ENCODE data around the gene FCRLB. TPM values are rescaled to one million over a fixed set of nuclear protein-coding genes. Genes with fewer than 3 reads are reported as not detected.

FCRLB gene
- total RNA-seq, 1 donor from 2014 or later, result 0.47 TPM

DNA sequence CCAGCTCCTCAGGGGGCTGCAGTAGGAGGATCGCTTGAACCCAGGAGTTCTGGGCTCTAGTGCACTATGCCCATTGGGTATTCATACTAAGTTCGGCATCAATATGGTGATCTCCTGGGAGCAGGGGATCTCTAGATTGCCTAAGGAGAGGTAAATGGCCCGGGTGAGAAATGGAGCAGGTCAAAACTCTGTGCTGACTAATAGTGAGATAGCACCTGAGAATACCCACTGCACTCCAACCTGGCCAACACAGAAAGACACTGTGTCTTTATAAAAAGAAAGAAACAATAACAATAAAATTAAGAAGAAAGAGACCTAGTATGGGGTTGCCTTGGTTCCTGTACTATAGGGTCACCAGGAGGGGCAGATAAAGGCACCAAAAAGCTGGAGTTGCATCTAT is 14.5 kb downstream of the FCRLB start:
- Mint-ChIP-seq H3K27me3 (ENCODE audit: low read depth) (peaks cover 3% of the 10 kb centered on the region), H3K4me3 (no peak overlapping the region), H3K4me1 (peaks cover 26% of the 10 kb centered on the region), H3K36me3 (no peaks in the 10 kb centered on the region), H3K27ac (no peak overlapping the region), H3K9me3 (no peaks in the 10 kb centered on the region)
- DNase-seq (ENCODE audit: low spot score in 2 of 2, unreplicated experiment in 2 of 2), result no peak
- TF ChIP-seq CTCF (IDR thresholded peaks at IDR 0.05; ENCODE audit: unreplicated experiment), result no peak

DNA sequence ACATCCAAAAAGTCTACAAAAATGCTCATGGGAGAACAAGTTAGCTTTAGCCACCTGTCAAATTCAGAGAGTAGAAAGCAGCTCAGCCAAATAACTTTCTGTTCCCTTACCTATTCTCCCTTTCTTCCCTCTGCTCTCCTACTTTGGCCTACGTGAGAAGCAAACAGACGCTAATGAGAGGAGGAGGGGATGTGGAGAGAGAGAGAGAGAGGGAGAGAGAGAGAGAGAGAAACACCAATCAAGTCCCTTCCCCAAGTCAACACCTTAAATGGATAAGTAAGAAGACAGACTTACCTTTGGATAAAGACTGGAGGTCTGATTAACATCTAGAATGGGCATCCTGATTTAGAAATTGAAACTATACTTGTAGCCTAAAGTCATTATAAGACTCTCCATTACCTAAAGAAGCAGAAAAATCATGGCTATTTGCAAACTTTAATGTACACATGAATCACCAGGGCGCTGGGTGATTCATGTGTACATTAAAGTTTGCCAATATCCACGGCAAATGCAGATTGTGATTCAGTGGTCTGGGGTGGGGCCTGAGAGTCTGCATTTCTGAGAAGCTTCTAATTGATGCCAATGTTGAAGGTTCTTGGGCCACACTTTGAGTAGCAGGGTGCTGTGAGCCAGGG is 15.1 kb downstream of the FCRLB start:
- peaks cover 3% of the 10 kb centered on the region for H3K27me3 Mint-ChIP-seq (ENCODE audit: low read depth)
- peaks cover 20% of the 10 kb centered on the region for H3K4me1 Mint-ChIP-seq
- no peaks in the 10 kb centered on the region for H3K9me3 Mint-ChIP-seq
- no peak for TF ChIP-seq CTCF (IDR thresholded peaks at IDR 0.05; ENCODE audit: unreplicated experiment)
- no peak overlapping the region for H3K27ac Mint-ChIP-seq
- no peaks in the 10 kb centered on the region for H3K36me3 Mint-ChIP-seq
- no peak for DNase-seq (ENCODE audit: low spot score in 2 of 2, unreplicated experiment in 2 of 2)
- no peak overlapping the region for H3K4me3 Mint-ChIP-seq

DNA sequence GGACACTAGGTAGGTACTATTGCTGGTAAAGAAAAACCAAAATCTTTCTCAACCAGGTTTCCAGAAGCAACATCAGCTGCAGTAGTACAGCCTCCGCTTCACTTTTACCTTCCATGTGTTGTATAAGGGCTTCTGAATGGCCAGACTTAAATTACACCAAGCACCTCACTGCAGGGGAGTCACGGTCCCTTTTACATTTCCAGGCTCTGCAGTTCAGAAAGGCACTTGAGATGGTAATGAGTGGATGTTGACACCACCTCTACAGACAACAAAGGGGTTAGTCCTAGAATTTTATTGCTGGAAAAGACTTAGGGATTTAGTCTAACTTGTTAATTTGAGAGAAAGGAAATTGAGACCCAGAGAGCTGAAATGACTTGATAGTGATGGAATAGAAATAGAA is 16.3 kb downstream of the FCRLB start:
- no peak overlapping the region for H3K27ac Mint-ChIP-seq
- TF ChIP-seq CTCF (IDR thresholded peaks at IDR 0.05; ENCODE audit: unreplicated experiment), result no peak
- DNase-seq (ENCODE audit: low spot score in 2 of 2, unreplicated experiment in 2 of 2), result no peak
- peaks cover 14% of the 10 kb centered on the region for H3K4me1 Mint-ChIP-seq
- no peaks in the 10 kb centered on the region for H3K9me3 Mint-ChIP-seq
- peaks cover 6% of the 10 kb centered on the region for H3K27me3 Mint-ChIP-seq (ENCODE audit: low read depth)
- no peak overlapping the region for H3K4me3 Mint-ChIP-seq
- no peaks in the 10 kb centered on the region for H3K36me3 Mint-ChIP-seq

- Mint-ChIP-seq H3K9me3 (no peaks in the 10 kb centered on the region), H3K4me1 (peaks cover 7% of the 10 kb centered on the region), H3K36me3 (no peaks in the 10 kb centered on the region), H3K27me3 (ENCODE audit: low read depth) (peaks cover 6% of the 10 kb centered on the region), H3K27ac (no peak overlapping the region), H3K4me3 (no peak overlapping the region)
- no peak for TF ChIP-seq CTCF (IDR thresholded peaks at IDR 0.05; ENCODE audit: unreplicated experiment)
- no peak for DNase-seq (ENCODE audit: low spot score in 2 of 2, unreplicated experiment in 2 of 2)
Measured at GRCh38 chr1:161738627-161739287, 17.4 kb downstream of the FCRLB start.

DNA sequence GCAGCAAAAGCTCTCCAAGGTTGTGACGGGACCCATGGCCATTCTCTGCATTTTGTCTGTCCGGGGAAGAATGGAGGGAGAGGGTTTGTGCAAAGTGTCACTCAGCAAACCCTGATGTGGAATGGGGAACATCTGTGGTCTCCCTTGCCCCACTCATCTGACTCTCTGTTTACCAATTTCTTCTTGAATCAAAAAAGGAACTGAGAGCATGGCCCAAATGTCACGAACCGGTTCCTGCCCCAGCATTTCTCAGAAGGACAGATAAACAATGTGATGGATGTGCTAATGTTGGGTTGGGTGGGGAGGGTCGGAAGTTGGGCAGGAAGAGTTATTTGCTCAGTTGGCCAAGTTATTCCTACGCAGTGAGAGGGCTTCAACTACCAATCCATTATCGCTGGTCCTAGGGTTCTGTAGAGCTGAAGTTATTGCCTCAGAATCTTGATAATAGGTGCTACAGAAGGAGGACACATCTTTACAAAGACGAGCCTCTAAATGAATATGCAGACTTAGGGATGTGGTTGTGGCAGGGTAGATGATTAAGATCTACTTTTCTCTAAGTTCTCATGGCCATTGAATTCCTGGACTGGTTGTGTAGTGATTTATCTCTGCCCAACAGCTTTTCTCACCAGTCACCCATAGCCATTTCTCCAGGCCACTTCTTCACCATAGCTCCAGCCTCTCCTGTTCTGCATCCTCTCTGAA is 18.7 kb downstream of the FCRLB start:
- Mint-ChIP-seq H3K36me3 (no peaks in the 10 kb centered on the region), H3K27ac (no peak overlapping the region), H3K4me1 (peaks cover under 1% of the 10 kb centered on the region), H3K4me3 (no peak overlapping the region), H3K27me3 (ENCODE audit: low read depth) (peaks cover 9% of the 10 kb centered on the region), H3K9me3 (no peaks in the 10 kb centered on the region)
- TF ChIP-seq CTCF (IDR thresholded peaks at IDR 0.05; ENCODE audit: unreplicated experiment), result no peak
- DNase-seq (ENCODE audit: low spot score in 2 of 2, unreplicated experiment in 2 of 2), result no peak
